Endometrial microvascular endothelial cells (primary cell): ENCODE results near the gene BTD. TPM values are rescaled to one million over a fixed set of nuclear protein-coding genes. Genes with fewer than 3 reads are reported as not detected.

ENCODE experiments used
- in situ Hi-C: cut with HindIII; loops from 2 replicates; pipeline ENCODE4 v1.10.0; 2017; ENCODE audit warnings: low sequenced_read_pairs, low pct_unique_long_range_greater_than_20kb; ENCODE audit errors: inconsistent ontology term
- total RNA-seq: library from RNA; depleted of rRNA; stranded (reverse); fragments of >200 nt; gene quantifications from one replicate; pipeline ENCODE4 v1.2.3, GENCODE V29; 2015; ENCODE audit errors: inconsistent ontology term

BTD gene
- total RNA-seq, 1 donor from 2014 or later, result 17.7 TPM

DNA sequence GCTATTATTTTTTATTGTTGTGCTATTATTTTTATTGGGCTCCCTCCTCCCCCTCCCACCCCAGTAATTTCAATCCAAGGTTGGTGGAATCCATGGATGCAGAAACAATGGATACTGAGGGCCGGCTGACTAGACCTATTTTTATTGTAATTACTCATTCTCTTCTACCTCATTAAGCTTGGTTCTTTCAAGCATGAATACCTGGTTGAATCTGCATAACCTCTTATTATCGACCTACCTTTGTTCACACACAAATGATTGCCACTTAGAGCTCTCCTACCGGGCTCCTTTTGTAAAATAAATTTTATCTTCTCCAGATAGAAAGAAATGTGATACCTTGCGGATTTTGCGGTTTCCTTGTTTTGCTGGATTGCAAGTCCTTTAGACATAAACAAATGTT is 31.6 kb downstream of the BTD start:
- in situ Hi-C loops, result loop anchor here (25.0 kb wide), 2 partner anchors 154 to 429 kb away; partner anchors contain the start of gene ANKRD28

DNA sequence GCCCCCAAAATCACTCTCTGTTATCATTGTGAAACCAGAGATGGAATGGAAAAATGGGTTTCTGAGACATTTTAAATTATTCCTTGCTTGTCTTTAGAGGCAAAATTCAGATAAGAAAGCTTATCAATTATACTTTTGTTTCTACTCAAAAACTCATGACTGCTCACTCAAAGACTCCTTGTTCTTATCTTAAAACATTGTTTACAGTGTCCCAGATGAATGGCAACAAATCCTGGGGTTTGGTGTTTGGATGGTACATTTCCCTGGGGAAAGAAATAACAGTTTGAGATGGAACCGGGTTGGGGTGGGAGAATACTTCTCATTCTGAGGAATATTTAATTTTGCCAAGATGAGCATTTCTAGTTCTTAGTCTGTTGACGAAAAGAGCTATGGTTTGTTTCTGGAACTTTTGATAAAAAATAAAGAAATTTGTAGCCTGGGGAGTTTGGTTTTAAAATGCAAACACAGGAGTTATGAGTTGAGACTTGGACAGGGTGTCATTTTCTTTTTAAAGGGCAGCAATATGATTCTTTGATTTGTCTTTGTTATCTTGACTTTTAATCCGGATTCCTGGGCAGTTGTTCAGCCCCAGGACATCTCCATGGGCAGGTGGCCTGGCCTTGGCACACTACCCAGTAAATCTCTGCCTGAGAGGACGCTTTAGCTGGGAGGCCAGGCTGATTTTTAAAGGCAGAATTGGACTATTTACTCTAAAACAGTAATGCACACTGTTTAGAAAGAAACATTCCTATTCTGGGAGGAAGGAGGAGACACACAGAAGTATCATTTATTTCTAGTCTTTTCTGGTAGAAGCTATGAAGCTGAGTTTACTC is 32.4 kb downstream of the BTD start:
- in situ Hi-C loops, result loop anchor here (25.0 kb wide), 2 partner anchors 153 to 428 kb away; partner anchors contain the start of gene ANKRD28

DNA sequence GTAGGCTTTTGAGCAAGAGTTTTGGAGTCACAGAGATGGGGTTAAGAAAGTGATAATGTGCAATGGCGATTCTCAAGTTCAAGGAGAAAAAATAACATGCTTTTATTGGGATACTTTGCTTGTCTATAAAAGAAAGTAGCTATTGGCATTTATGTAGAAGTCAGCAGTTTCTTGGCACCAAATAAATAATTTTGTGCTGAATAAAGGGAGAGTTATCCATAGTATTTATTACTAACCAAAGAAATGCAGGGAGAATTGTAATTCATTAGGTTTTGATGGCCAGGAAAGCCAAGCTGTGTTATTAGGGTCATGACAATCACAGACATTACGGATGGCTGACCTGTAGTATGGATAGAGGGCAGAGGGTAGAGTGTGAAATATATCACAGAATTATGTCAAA is 33.1 kb downstream of the BTD start:
- in situ Hi-C loops, result loop anchor here (5.0 to 25.0 kb wide), 3 partner anchors 38 to 428 kb away; partner anchors contain the start of gene ANKRD28

DNA sequence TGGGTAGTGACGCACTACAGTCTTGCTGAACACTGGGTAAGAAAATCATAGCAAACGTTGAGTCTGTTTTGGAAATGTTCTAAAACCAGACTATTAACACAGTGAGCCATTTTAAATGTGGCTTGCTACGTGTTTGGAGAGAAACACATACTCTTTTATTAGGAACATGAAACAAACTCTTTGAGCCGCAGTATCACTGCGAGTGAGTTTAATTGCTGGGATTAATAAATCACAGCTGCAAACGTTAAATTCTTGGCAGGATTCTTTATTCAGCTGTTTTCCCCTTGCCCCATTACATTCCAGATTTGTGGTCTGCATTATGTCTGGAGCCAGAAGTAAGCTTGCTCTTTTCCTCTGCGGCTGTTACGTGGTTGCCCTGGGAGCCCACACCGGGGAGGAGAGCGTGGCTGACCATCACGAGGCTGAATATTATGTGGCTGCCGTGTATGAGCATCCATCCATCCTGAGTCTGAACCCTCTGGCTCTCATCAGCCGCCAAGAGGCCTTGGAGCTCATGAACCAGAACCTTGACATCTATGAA is 33.6 kb downstream of the BTD start:
- in situ Hi-C loops, result loop anchor here (5.0 to 25.0 kb wide), 3 partner anchors 37 to 427 kb away; partner anchors contain the start of gene ANKRD28

DNA sequence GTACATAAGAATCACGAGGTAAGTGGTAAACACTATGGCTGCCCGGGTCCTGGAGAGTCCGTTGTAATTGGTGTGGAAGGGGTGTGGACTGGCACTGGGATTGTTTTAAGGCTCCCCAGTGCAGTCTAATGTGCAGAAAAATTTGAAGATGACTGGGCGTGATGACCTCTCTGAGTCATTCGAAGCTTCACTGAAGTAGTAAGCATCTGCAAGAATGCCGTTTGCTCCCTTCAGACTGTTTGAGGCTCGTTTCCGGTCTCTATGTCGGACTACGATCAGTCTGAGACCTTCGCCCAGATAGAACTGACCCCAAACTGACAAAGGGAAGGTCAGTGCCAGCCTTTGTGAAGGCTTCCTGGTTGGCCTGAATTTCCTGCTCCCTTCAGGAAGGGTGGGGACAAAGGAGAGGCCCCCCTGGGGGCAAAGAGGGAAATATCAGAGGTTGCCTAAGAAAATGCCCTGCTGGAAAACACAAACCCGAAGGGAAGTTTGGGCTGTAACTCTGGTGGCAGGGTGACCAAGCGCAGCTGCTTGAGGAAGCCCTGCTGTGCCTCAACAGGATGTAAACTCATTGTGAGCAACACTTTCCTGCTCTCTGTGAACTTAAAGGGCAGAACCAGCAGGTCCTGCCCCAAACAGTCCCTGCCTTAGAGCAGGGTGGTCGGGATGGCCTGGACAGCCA is 34.6 kb downstream of the BTD start:
- in situ Hi-C loops, result loop anchor here (5.0 to 25.0 kb wide), 3 partner anchors 36 to 426 kb away; partner anchors contain the start of gene ANKRD28

DNA sequence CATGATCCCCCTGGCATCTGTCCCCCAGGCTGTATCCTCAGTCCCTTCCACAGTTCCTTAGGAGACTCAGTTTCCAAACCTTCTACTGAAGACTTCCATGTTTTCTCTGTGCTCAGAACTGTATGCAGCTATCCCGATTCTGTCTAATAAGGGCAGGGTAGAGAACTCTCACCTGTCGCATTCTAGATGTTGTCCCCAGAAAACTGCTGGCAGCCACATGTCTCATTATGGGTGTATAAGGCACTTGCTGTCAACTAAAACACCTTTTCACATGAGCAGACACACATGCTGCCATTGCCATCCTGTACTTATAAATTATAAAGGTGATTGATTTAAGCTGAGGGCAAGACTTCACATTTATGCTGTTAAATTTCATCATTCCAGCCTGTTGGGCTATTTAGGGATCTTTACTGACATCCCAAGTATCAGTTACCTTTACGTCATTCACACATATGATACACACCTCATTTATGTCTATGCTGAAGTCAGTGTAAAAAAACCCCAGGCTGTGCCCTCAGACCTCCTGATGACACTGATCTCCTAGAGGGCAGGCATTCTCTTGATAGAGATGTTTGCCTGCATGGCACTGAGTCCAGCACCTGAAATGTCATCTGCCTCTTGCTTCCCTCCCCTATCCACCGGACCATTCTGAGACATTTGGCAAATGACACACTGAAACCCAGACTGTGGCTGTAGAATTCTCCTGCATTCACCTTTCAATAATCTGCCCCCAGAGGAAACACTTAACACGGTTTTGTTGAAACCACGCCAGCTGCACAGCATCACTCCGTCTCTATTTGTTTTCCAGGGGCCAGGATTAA is 35.8 kb downstream of the BTD start:
- in situ Hi-C loops, result loop anchor here (5.0 to 25.0 kb wide), 3 partner anchors 35 to 425 kb away; partner anchors contain the start of gene ANKRD28

DNA sequence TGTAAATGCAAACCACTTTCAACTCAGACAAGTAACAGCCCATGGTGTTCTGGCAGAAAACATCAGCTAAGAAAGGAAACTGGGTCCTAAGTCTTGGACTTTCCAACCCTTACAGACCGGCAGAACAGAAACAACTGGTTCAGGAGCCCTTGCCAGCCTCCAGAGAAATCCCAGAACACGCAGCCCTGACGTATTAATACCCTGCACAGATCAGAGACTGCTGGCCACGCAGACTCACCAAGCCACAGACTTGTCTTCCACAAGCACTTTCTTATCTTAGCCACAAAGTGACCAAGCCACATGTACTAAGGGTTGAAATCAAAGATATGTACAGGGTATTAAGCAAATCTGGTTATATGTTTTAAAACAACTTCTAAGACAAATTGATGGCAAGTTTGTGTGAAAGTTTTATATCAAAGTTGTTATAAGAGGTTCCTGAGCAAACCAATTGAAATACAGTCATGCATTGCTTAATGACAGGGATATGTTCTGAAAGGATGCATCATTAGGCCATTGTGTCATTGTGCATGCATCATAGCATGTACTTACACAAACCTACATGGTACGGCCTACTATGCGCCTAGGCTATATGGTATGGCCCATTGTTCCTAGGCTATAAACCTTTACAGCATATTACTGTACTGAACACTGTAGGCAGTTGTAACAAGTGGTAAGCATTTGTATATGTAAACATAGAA is 36.8 kb downstream of the BTD start:
- in situ Hi-C loops, result loop anchor here (5.0 to 25.0 kb wide), 3 partner anchors 34 to 424 kb away; partner anchors contain the start of gene ANKRD28

DNA sequence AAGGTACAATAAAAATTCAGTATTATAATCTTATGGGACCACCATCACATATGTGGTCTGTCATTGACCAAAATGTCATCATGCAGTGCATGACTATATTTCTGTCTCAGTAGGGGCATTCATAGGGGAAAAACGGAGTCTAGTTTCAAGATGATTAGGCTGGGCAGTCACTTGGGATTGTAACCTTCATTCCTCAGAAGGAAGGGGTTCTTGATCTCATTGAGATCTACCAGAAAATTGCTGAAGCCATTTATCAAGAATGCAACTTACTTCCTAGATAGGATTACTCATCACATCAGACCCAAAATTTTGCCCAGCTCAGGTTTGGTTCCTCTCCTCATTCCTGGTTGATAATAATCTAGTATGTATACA is 37.3 kb downstream of the BTD start:
- in situ Hi-C loops, result loop anchor here (5.0 to 25.0 kb wide), 3 partner anchors 33 to 423 kb away; partner anchors contain the start of gene ANKRD28

DNA sequence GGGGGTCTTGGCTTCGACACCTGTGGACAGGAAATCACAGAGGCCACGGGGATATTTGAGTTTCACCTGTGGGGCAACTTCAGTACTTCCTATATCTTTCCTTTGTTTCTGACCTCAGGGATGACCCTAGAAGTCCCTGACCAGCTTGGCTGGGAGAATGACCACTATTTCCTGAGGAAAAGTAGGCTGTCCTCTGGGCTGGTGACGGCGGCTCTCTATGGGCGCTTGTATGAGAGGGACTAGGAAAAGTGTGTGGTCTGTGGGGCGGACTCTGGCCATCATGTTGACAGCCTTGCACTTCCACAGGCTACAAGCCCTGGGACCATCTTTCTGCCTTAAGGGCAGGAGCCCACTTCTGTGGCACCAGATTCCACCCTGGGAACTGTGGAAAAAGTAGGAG is 43.7 kb downstream of the BTD start:
- in situ Hi-C loops, result loop anchor here (25.0 kb wide), 2 partner anchors 142 to 417 kb away; partner anchors contain the start of gene ANKRD28

DNA sequence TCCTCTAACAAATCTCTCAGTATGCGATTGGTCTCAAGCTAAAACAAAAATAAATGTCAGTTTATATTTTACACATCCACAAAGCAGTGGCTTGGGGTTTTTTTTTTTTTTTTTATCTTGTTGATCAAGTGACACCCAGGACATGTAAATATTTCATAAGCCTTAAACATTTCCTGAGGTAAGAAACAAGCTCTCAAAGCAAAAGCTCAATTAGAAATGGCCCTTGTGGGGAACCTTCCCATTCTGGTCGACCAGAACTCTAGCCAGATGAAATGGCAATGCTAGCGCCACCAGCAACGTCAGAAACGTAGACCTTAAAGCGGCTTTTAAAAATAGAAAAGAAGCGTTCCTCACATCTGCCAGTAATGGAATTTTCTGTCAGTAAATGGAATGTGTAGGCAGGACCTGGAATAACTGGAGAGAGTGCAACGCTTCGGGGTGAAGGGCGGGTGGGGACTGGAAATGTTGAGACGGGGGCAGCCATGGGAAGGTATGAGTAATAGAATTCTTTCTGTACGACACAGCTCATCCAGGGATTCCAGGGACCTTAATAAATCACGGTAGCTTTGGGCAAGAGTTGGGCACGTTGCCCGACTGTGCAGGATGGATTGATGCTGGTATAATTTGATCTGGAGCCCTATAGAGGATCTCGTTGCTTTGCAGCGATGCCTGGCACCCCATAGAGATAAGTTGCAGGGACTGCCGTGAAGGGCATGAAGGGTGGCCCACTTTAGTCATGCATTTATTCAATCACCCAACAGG is 44.4 kb downstream of the BTD start:
- in situ Hi-C loops, result loop anchor here (25.0 kb wide), 2 partner anchors 141 to 416 kb away; partner anchors contain the start of gene ANKRD28

DNA sequence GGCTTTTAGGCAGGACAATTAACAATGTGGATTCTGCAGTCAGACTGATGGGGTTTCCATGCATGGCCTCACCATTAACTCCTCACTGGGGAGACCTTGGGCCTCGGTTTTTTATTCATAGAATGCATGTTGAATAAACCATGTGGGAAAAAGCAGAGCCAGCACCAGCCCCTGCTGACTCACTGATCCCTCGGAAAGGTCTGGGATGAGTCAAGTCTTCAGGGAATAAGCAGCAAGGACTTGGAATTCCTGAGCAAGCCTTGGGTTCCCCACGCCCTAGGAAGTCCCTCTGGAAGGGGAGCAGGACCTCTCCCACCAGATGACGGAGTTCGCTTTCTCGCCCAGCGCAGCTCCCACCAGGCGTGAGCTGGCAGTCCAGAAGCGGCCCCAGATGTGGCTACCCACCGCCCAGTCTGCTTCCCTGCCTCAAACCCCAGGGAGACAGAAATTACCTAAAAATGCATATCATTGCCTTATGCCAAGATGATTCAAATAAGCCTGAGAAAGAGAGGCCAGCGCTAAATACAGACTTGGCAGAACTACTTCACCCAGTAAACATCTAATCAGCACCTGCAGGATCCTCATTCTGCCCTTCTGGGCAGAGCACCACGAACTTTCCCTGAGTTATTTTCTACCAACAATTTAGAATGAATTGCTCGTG is 45.4 kb downstream of the BTD start:
- in situ Hi-C loops, result loop anchor here (25.0 kb wide), 2 partner anchors 140 to 415 kb away; partner anchors contain the start of gene ANKRD28

DNA sequence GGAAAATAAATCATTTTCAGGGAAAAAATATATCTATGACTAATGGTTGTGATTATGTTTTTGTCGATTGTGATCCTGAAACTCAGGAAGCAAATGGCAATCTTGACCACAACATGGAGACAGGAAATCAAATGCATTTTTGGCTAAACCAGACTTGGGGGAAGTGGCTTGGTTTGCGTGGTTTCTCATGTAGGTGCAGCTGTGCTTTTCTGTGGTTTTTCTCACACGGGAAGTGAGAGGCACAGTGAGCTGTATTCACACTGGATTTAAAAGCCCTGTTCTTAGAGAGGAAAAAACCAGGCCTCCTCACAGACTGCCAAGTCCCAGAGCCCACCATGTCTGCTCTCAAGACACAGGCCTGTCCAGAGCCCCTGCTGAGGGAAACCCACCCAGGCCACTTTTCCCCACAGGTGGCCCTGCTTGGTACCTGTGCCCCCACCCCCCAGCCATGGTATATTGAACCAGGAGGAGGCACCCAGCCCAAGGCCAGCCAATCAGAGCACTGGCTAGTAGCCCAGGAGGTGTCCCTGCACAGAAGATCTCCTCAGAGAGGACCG is 46.1 kb downstream of the BTD start:
- in situ Hi-C loops, result loop anchor here (25.0 kb wide), 2 partner anchors 140 to 415 kb away; partner anchors contain the start of gene ANKRD28

DNA sequence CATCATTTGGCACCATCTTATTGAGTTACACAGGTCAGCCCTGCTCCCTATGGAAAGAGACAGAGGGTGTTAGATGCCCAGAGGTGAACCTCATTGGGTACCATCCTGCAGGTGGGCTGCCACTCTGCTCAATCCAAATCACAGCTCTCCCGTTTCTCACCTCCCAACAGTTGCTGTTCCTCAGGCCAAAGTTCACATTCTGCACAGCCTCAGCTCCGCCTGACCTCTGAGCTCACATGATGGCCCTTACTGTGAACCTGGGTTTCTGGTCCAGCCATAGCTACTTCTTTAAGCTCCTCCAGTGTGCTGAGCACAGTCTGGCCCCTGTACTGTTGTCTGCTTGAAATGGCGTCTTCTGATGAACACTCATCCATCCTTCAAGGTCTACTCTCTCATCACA is 47.8 kb downstream of the BTD start:
- in situ Hi-C loops, result loop anchor here (25.0 kb wide), 2 partner anchors 138 to 413 kb away; partner anchors contain the start of gene ANKRD28

DNA sequence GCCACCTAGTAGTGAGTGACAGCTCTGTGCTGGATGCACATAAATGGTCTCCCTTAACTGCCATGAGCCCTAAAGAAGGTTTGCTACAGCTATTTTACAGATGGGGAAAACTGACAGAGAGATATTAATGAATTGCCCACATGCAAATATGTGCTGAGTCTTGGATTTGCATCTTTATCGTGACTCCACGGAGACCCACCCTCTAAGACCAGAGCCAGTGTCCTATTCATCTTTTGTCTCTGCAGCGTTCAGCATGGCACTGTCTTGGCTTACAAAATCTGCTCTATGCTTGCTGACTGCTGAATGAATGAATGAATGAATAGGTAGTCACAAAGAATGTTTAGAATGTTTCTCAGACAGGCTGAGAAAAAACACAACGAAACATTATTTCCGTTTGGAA is 48.3 kb downstream of the BTD start:
- in situ Hi-C loops, result loop anchor here (25.0 kb wide), 2 partner anchors 137 to 412 kb away; partner anchors contain the start of gene ANKRD28

DNA sequence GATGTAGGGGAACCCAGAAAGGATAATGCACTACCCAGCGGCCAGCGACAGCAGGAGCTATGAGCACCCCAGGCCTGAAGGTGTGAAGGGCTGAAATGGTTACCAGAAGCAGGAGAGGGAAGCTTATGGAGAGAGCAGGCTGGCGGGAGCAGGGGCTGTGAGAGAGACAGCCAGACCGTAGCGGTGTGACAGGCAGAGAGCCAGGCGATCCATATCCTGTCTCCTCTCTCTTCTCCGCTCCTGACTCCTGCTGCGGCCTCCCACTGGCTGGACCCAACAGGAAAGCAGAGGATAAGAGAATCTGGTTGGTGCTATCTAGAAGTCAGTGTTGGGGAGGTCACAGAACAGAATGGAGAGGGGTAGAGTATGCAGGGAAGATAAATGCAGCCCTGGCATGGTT is 49.9 kb downstream of the BTD start:
- in situ Hi-C loops, result no loop called here

DNA sequence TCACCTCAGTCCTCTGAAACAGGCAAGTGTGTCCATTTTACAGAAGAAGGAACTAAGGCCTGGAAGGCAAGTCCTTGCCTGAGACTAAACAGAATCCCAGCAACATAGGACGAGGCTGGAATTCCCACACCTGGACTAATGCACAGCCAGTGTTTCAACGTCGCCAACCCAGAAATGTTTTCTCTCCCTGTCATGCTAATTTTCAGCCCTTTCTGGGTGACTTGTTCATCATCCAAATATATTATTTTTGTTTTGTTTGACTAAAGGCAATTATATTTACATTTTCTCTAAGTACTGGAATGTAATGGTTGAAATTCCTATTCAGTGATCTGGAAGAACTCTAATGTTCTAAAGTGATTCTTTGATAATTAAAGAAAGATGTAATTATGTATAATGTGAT is 51.8 kb downstream of the BTD start:
- in situ Hi-C loops, result no loop called here
